CD4-positive, alpha-beta T cell treated with Interferon alpha-2 for 1 hour (primary cell): ENCODE measurements around the gene ZNF185.
"Not testable (repeated sequence)": the region's sequence is repeated elsewhere in the genome, so short reads cannot be mapped to it uniquely, and the experiment has no call there.

Experiments used
- DNase-seq, 2 donors: peaks; one replicate each; pipeline ENCODE4 v3.0.0-alpha.2; 2020 to 2022

The ZNF185 gene

DNA sequence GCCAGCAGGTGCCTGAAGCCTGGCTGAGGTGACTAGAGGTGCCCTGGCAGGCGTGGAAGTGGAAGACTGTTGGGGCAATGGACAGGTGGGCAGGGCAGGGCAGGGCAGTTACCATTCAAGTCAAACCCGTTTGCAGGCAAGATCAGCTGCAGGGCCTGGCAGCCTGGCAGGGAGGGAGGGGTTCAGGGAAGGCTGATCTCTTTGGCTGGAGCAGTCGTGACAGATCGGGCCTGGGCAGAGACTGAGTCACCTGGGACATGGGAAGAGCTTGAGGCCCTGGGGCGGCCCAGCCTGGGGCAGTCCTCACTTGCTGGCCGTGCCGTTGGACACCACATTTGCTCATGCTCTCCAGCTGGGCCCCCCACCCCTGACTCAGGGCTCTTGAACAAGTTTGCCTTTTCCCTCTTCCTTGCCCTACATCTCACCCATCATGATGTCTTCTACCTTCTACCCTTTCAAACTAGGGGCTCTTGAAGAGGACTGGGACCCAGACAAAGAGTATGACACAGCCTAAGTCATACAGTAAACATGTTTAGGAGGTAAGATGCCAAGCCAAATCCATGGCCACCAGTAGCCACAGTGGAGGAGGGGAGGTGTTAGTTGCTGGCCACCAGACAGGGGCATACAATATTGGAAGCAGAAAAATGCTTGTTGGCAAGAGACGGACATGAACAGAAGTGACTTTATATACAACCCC lies 2.0 kb upstream of the ZNF185 start:
- no peak for DNase-seq

- no peak for DNase-seq
Measured at GRCh38 chrX:152896450-152896849, 1.4 kb upstream of the ZNF185 start.

DNA sequence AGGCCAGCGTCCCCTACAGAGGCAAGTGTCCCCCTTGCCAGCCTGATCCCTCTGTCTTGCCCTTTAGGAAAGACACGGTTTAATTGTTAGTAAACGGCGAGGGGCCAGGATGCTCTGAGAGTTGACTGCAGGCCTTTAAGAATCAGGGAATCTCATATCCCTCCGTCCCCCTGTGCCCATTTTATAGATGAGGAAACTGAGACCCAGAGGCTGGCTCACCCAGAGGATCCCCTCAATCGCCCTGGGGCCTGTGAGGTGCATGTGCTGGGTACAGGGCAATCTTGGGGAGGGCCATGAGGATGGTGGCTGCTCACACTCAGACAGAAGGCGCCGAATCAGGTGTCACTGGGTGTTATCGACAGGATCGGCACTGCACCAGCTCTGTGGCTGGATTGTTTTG lies 575 bp downstream of the ZNF185 start:
- no peak for DNase-seq

GRCh38 chrX:152899111-152899873 lies 1.4 kb downstream of the ZNF185 start:
- DNase-seq, result no peak

- no peak for DNase-seq
Measured at GRCh38 chrX:152899874-152900719, 2.2 kb downstream of the ZNF185 start.

- DNase-seq, result no peak
Measured at GRCh38 chrX:152900937-152901445, 3.1 kb downstream of the ZNF185 start.

DNA sequence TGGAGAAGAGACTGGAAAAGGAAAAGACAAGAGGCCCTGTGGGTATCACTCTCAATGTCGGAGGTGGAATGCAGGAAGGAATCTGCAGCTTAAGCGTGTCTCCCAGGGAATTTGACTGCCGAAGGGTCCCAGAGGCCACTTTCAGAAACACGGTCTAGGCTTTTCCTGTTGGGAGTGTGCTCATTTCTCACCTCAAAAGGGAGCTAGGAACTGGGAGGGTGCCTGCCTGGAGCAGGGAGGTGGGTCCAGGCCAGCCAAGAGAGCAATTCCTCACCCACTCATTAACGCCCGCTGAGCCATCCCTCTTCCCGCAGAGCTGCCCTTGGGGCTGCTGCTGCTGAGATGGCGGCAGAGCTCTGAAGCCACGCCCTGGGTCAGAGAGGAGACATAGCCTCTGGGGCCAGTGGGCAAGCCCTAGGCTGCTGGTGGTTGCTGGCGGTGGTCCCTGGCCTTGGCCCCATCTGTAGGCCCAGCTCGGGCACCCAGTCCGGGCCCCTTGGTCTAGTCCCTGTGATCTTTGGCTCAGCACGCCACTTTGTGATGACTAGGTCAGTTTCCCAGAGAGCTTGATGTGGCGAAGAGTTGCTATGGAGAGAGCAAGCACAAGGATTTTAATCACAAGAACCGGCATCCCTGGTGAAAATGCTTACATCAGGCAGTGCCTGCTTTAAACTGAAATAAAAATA lies 4.1 kb downstream of the ZNF185 start:
- no peak for DNase-seq

GRCh38 chrX:152902502-152902820 lies 4.6 kb downstream of the ZNF185 start:
- DNase-seq, result no peak

DNA sequence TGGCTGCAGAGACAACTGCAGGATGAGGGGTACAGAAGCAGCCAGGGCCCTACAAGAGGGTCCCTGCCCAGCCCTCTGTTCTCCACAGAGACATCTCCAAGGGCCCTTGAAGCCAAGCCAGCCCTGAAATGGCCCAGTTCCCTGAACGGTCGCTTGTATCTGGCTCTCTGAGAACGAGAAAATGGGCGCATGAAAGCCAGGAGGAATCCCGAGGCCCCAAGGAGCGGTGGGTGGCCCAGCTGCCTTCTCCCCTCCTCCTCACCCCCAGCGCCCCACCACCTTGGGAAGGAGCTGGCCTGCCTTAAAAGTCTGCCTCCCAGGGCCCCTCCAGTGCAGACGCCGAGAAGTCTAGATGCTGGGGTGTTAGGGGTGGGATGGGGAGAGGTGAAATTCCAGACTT lies 5.7 kb downstream of the ZNF185 start:
- DNase-seq, result no peak

GRCh38 chrX:152904151-152905080 lies 6.5 kb downstream of the ZNF185 start:
- peak; percentile 12 to 37 for DNase-seq

- DNase-seq, result no peak
Measured at GRCh38 chrX:152905081-152905420, 7.2 kb downstream of the ZNF185 start.

DNA sequence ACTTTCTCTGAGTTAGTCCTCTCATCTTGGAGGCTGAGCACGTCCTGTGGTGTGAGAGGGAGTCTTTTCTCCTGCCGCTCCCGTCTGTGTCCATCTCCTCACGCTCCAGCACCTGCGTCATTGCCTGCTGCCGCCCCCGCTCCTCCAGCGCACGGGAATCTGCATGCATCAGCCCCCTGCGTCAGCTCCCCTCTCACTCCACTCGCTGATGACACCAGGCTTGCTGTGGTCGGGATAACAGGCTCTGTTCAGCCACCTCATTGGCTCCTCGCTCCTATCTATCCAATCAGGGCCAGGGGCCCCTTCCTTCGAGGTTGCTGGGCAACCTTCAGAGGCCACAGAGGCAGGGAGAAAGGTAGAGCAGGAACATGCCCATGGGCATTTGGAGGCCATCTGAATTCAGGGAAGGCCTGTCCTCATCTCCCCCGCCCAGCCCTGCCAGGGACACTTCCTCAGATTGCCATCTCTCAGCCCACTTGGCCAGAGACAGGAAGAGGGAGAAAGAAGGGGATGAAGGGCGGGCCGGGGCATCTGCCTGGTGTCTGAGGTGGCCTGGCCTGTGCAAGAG lies 9.3 kb downstream of the ZNF185 start:
- DNase-seq, result no peak

DNA sequence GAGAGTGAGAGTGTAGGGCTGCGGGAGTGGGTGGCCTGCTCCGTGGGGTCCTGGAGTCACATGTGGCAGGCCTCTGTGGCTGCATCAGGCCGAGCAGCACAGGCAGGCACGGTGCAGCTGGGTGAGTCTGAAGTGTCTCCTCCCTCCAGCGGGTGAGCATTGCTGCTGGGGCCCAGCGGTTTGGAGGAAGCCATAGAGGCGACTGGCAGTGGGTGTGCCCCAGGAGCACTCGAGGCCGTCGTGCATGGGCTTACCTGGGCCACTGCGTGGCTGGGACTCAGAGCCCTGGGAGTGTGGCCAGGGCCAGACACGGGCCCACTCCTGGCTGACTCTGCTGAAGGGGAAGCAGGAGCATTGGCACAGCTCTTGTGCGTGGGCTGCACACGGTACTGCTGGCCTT lies 10.6 kb downstream of the ZNF185 start:
- DNase-seq, result no peak

DNA sequence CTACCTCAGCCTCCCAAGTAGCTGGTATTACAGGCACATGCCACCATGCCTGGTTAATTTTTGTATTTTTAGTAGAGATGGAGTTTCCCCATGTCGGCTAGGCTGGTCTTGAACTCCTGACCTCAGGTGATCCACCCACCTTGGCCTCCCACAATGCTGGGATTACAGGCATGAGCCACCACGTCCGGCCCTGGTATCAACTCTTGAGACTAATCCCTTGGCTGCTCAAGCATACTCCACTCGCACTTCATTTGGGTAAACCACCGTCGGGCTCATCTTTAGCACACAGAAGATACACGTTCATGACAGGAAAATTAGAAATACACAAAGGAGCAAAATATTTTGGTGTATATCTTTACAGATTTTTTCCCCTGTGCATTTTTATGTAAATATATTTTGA lies 12.2 kb downstream of the ZNF185 start:
- not testable (repeated sequence) for DNase-seq

- no peak for DNase-seq
Measured at GRCh38 chrX:152912106-152912505, 14.2 kb downstream of the ZNF185 start.

GRCh38 chrX:152912641-152913040 lies 14.8 kb downstream of the ZNF185 start:
- DNase-seq, result no peak

DNA sequence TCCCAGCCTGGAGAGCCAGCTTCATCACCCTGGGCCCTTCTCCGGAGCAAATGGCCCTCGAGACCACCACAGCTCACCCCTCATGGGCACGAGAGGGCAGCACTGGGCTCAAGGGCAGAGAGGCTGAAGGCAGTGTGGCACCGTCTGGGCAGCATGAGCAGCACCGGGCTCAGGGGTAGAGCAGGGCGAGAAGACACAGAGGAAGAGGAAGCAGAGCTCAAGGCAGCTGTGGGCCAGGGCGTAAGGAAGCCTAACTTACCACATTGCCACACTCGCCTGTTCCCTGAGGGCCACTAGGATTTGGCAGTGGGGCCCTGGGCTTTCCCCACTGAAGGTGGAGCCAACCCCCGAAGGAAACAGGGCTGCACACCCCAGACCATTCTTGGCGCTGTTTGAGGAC lies 15.5 kb downstream of the ZNF185 start:
- peak in 1 of 2 donors; percentile 7 for DNase-seq

DNA sequence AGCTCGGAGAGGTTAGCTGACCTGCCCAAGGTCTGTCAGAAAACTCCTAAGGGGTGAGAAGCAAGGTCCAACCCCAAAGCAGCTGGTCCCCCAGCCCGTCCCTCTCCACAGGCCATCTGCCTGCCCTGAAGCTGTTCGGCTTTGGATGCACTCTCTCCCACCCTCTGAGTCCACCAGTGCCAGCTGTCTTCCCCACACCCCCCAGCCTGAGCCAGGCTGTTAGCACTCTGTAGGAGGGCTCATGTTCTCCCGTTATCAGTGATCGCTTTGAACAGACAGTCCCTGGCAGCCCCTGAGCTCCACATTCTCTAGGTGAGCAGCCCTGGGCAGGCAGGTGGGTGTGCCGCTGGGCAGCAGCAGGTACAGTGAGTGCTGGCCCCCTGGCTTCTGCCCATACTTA lies 16.0 kb downstream of the ZNF185 start:
- DNase-seq, result no peak

DNA sequence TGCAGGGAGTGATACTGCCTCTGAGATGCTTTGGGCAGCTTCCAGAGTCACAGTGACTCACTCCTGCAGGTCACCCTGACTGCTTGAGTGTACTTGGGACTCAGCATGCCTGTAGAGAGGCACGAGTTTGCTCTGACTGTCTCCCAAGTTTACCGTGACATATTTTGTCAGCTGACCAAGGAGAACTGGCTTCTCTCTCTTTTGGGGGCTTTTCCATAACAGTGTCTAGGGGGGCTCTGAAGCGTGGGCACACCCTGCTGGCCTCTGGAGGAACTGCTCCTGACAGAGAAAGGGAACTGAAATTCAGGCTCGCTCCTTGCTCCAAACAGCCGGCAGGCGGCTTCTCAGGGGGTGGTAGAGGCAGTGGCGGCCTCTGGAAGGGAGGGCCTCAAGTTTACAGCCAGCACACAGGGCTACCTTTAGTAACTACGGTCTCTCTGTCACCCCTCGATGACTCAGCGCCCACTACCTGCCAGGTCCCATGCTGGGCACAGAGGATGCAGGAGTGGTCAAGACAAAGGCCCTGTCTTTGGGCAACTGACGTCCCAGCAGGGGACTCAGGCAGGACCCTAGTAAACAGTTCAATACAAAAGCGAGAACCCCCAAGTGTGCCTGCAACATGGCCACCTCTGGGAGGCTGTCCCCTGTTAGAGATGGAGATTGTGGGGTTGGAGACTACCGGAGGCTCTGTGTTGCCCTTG lies 17.8 kb downstream of the ZNF185 start:
- DNase-seq, result peak in 1 of 2 donors; percentile 11

- DNase-seq, result no peak
Measured at GRCh38 chrX:152917656-152918579, 20.1 kb downstream of the ZNF185 start.
